HG02852 (cell line): Measurements from ENCODE around the gene EVL.
"Not testable (repeated sequence)": the region's sequence is repeated elsewhere in the genome, so short reads cannot be mapped to it uniquely, and the experiment has no call there.

Experiments
- ATAC-seq: cut with Tn5 transposase; IDR thresholded peaks from one replicate; pipeline ENCODE4 v1.9.1; 2021; ENCODE audit warnings: mild to moderate bottlenecking, moderate library complexity; ENCODE audit not compliant: unreplicated experiment

EVL gene

GRCh38 chr14:100144645-100144995 lies 79.4 kb downstream of the EVL start:
- ATAC-seq = no peak

GRCh38 chr14:100144996-100145646 lies 79.9 kb downstream of the EVL start:
- ATAC-seq = no peak

- ATAC-seq = no peak
Observed at GRCh38 chr14:100145682-100146464, 80.7 kb downstream of the EVL start.

- no peak for ATAC-seq
Observed at GRCh38 chr14:100146531-100147091, 81.4 kb downstream of the EVL start.

GRCh38 chr14:100147181-100147631 lies 82.0 kb downstream of the EVL start:
- no peak for ATAC-seq

GRCh38 chr14:100147691-100148464 lies 82.7 kb downstream of the EVL start:
- no peak for ATAC-seq

- ATAC-seq = no peak
Observed at GRCh38 chr14:100148837-100149731, 83.9 kb downstream of the EVL start.

GRCh38 chr14:100149851-100150611 lies 84.8 kb downstream of the EVL start:
- ATAC-seq = no peak

GRCh38 chr14:100150932-100151587 lies 85.8 kb downstream of the EVL start:
- ATAC-seq = no peak

- no peak for ATAC-seq
Observed at GRCh38 chr14:100152091-100152490, 86.9 kb downstream of the EVL start.

GRCh38 chr14:100153560-100153959 lies 88.3 kb downstream of the EVL start:
- ATAC-seq = no peak

GRCh38 chr14:100155049-100155621 lies 89.9 kb downstream of the EVL start:
- no peak for ATAC-seq

- ATAC-seq = no peak
Observed at GRCh38 chr14:100155756-100156616, 90.8 kb downstream of the EVL start.

GRCh38 chr14:100156776-100157175 lies 91.6 kb downstream of the EVL start:
- ATAC-seq = no peak

GRCh38 chr14:100157548-100158232 lies 92.5 kb downstream of the EVL start:
- not testable (repeated sequence) for ATAC-seq

GRCh38 chr14:100158566-100159093 lies 93.4 kb downstream of the EVL start:
- ATAC-seq = no peak
